Neural progenitor cell (in vitro differentiated cells): Measurements from ENCODE around the gene SCN1B.

Experiments
- EZH2 ChIP-seq: fragments of 200-600 bp; sonication (generic); IDR thresholded peaks from 2 replicates; pipeline ENCODE4 v1.6.1; 2017; ENCODE audit warnings: antibody characterized with exemption, mild to moderate bottlenecking, moderate library complexity
- EZH2phosphoT487 ChIP-seq: fragments of 200-600 bp; sonication (generic); IDR thresholded peaks from 2 replicates; pipeline ENCODE4 v1.6.1; 2017; ENCODE audit warnings: antibody characterized with exemption
- TF ChIP-seq, protein P1 (sequence below): fragments of 200-600 bp; sonication (generic); IDR thresholded peaks from 2 replicates; pipeline ENCODE4 v1.5.1; 2017; ENCODE audit warnings: antibody characterized with exemption, mild to moderate bottlenecking

DNA sequence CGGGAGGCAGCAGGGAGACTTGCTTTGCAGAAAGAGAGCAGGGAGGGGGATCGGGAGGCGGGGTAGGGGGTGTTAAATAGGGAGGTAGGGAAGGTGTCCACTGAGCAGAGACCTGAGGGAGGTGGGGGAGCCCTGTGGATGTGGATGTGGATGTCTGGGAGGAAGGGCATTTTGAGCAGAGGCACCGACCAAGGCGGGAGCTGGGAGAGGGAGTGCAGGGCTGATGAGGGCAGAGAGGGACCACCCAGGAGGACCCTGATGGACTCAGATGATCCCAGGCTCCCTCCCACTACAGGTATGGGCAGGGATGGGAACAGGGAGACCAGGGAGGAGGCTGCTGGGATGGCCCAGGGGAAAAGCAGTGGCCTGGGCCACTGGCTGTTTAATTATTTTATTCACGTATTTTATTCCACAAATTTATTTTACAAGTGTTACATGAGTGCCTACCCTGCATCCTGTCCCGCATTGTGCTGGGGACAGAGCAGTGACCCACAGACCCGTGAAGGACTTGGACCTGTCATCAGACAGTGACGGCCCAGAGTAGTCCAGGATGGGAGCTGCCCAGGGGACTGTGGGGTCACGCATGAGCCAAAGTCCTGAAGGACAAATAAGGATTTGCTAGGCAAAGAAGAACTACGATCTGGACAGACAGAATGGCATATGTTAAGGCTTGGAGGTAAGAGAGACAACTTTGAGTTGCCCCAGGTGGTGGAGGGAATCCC is 24.9 kb upstream of the SCN1B start:
- TF ChIP-seq, protein P1, sequence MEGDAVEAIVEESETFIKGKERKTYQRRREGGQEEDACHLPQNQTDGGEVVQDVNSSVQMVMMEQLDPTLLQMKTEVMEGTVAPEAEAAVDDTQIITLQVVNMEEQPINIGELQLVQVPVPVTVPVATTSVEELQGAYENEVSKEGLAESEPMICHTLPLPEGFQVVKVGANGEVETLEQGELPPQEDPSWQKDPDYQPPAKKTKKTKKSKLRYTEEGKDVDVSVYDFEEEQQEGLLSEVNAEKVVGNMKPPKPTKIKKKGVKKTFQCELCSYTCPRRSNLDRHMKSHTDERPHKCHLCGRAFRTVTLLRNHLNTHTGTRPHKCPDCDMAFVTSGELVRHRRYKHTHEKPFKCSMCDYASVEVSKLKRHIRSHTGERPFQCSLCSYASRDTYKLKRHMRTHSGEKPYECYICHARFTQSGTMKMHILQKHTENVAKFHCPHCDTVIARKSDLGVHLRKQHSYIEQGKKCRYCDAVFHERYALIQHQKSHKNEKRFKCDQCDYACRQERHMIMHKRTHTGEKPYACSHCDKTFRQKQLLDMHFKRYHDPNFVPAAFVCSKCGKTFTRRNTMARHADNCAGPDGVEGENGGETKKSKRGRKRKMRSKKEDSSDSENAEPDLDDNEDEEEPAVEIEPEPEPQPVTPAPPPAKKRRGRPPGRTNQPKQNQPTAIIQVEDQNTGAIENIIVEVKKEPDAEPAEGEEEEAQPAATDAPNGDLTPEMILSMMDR: no peak
- TF ChIP-seq EZH2 (no peak), EZH2phosphoT487 (no peak)
